Activated T-cell treated with anti-CD3 and anti-CD28 coated beads, Interleukin-2, amount 50 U/mL, for 72 hours (primary cell): ENCODE measurements around the gene FABP2. TPM values are rescaled to one million over a fixed set of nuclear protein-coding genes. Genes with fewer than 3 reads are reported as not detected.
"Not testable (repeated sequence)": the region's sequence is repeated elsewhere in the genome, so short reads cannot be mapped to it uniquely, and the experiment has no call there.

Source experiments
- ATAC-seq, 2 donors: fragments of 150-1000 bp; cut with Tn5 transposase; replicated peaks in 1 of 2; 2 replicates each; pipeline ENCODE4 v1.10.0; 2021; ENCODE audit warnings: moderate library complexity in 2 of 2, mild to moderate bottlenecking in 1 of 2
- DNase-seq, 2 donors: peaks; one replicate each; pipeline ENCODE4 v3.0.0; 2021 to 2022; ENCODE audit warnings: mixed read lengths in 1 of 2
- H3K27ac Mint-ChIP-seq: one replicate; pipeline ENCODE4 v1.8.0; 2022; ENCODE audit warnings: mild to moderate bottlenecking, moderate library complexity, mixed read lengths
- H3K27me3 Mint-ChIP-seq: one replicate; pipeline ENCODE4 v1.8.0; 2022; ENCODE audit warnings: low read depth, mixed read lengths
- H3K36me3 Mint-ChIP-seq, 2 donors: one replicate each; pipeline ENCODE4 v1.8.0; 2022; ENCODE audit warnings: mixed read lengths in 2 of 2, mild to moderate bottlenecking in 1 of 2; ENCODE audit not compliant: insufficient read depth in 2 of 2
- H3K4me1 Mint-ChIP-seq: one replicate; pipeline ENCODE4 v1.8.0; 2022; ENCODE audit warnings: low read depth, mixed read lengths
- H3K4me3 Mint-ChIP-seq, 2 donors: one replicate each; pipeline ENCODE4 v1.8.0; 2022; ENCODE audit warnings: mild to moderate bottlenecking in 2 of 2, mixed read lengths in 2 of 2, moderate library complexity in 2 of 2
- H3K9me3 Mint-ChIP-seq, 2 donors: one replicate each; pipeline ENCODE4 v1.8.0; 2022; ENCODE audit warnings: mixed read lengths in 2 of 2
- total RNA-seq, 2 donors: library from RNA; stranded (reverse); gene quantifications; one replicate each; pipeline ENCODE4 v1.2.3, GENCODE V29; 2022

Gene FABP2
- total RNA-seq, 2 donors from 2014 or later = not detected

DNA sequence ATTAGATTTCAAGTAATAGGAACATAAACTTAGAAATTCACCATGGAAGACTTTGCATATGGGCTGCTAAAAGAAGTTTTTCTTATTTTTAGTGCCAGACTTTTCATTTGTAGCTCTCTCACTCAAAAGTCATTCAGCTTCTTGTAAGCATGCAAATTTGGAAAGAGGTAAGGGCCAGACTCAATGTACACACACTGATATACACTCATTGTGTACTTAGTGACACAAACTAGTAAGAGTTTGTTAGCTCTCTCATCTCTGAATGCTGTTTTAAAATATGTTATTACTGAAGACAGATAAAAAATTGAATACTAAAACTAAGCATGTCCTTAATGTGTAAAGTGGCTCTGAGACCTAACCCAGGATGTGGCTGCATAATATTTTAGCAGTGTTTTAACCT is 18.0 kb upstream of the FABP2 start:
- not testable (repeated sequence) for DNase-seq, H3K9me3 Mint-ChIP-seq, H3K4me1 Mint-ChIP-seq, H3K27me3 Mint-ChIP-seq, ATAC-seq, H3K4me3 Mint-ChIP-seq, H3K27ac Mint-ChIP-seq, H3K36me3 Mint-ChIP-seq

DNA sequence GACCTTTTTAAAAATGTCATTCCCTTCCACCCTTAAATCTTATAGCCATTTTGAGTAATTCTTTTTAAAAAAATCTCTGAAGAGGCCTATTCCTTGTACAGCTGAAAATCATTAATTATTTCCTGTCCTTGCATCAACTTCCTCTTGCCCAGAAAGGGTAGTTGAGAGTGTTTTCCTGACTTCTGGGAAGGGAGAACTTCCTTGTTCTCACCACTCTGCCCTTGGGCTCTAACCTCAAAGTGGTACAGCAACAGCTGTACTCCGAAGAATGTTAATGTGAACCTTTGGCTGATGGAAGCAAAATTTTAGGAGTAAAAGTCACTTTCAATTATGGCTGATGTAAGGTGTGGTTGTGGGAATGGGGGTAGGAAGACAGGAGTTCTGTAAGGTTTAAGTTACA is 15.1 kb upstream of the FABP2 start:
- Mint-ChIP-seq H3K4me1 (no peaks in the 10 kb centered on the region), H3K4me3 (no peak overlapping the region)
- no peak for ATAC-seq

DNA sequence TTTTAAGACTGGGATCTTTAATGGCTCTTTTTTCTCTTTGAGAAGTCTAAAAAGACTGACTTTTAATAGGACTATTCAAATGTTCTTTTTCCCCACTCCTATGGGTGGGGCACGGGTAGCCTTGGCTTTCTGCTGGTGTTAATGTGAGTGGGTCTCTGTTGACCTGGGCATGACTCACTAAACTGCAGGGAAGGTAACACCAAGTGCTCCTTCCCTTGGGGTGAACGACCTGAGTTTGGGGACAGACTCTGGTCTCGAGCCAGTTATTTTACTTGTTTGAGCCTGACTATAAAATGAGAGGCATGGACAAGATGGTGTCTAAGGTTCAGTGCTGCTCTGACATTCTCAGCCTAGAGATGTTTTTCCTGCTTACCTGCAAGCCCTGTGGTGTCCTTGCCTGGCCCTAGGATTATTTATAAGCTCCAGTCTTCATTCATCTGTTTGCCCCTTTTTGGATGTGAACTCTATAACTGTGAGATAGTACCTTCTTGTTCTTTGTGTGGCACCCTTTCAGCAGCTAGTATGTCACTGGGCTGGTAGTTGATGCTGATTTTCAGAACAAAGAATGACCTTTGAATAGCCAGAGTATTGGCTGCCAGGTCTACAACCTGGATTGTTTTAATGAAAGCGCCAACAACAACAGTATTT is 14.5 kb upstream of the FABP2 start:
- H3K4me1 Mint-ChIP-seq, H3K27ac Mint-ChIP-seq, H3K4me3 Mint-ChIP-seq, ATAC-seq, H3K9me3 Mint-ChIP-seq, H3K27me3 Mint-ChIP-seq, DNase-seq, H3K36me3 Mint-ChIP-seq: not testable (repeated sequence)

More for the DNA sequence above, 15.1 kb upstream of the FABP2 start:
- Mint-ChIP-seq H3K36me3 (no peaks in the 10 kb centered on the region), H3K27me3 (no peaks in the 10 kb centered on the region), H3K27ac (no peak overlapping the region), H3K9me3 (no peaks in the 10 kb centered on the region)
- DNase-seq = no peak

DNA sequence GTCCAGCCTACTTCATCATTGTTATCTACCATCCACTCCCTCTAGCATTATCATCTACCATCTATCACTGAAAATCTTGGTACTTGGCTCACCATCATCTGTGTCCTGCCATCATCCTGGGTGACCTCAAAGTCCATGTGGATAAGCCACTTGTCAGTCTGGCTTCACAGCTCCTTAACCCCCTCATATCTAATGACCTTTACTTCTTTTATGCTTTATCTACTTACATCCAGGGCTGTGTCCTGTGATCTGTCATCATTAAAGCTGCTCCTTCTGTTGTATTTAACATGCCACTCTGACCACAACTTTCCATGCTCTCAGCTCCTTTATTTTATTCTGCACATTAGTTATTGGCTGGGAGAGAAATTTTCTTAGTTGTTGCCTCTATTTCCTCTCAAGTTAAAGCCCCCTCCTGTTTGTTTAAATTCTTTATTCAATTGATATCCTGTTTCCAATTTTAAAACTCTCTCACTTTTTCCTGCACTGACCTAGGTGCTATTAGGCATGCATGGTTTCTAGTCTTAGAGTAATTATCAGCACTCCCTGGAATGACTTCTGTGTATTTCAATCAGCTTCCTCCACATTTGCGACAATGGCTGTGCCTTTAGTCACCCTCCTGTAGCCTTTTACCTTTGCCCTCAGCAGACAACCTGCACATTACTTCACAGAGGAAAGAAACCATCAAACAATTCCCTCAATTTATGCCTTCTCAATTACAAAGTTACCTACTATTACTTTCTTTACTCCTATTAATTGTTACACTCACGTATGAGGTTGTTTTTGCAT is 8.1 kb upstream of the FABP2 start:
- no peak for ATAC-seq
- Mint-ChIP-seq H3K36me3 (no peaks in the 10 kb centered on the region), H3K4me1 (no peaks in the 10 kb centered on the region), H3K27me3 (no peaks in the 10 kb centered on the region), H3K4me3 (no peak overlapping the region), H3K9me3 (no peaks in the 10 kb centered on the region), H3K27ac (no peak overlapping the region)
- no peak for DNase-seq

DNA sequence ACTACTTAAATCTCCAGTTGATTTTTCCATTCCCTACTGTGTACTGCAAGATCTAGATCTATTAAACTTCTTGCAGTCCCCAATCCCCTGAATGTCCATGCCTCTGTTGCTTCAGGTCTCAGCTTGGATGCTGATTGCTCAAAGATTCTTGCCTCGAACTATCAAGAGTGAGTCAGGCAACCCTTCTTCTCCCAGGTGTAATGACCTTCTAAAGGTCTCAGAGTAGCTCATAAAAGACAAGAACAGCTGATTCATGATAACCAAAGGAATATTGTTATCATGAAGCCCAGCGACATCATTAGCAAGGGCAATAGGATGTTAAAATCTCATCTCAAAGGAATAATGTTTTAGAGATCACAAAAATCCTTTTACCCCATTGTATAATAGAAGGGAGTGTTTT is 6.8 kb upstream of the FABP2 start:
- no peak overlapping the region for H3K4me3 Mint-ChIP-seq
- H3K27me3 Mint-ChIP-seq = no peaks in the 10 kb centered on the region
- H3K27ac Mint-ChIP-seq = no peak overlapping the region
- no peaks in the 10 kb centered on the region for H3K36me3 Mint-ChIP-seq
- no peak for DNase-seq
- ATAC-seq = no peak
- no peaks in the 10 kb centered on the region for H3K9me3 Mint-ChIP-seq
- no peaks in the 10 kb centered on the region for H3K4me1 Mint-ChIP-seq

DNA sequence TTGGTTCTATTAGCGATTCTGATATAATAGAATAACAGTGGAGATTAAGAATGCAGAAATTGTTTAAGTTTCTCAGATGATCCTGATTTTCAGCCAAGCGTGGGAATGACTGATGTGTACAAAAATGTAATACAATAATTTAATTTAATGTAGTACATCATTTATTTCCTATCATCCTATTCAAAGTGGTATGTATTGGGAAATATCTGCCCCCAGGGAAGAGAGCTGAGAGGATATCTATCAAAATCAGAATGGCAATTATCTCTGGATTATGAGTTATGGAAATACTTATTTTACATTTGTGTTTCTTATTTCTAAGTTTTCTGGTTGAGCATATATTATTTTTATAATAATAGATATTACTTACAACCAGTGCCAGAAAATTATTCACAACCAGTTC is 3.9 kb downstream of the FABP2 start:
- DNase-seq (no peak), ATAC-seq (no peak)
- H3K27me3 Mint-ChIP-seq = peaks cover 10% of the 10 kb centered on the region

DNA sequence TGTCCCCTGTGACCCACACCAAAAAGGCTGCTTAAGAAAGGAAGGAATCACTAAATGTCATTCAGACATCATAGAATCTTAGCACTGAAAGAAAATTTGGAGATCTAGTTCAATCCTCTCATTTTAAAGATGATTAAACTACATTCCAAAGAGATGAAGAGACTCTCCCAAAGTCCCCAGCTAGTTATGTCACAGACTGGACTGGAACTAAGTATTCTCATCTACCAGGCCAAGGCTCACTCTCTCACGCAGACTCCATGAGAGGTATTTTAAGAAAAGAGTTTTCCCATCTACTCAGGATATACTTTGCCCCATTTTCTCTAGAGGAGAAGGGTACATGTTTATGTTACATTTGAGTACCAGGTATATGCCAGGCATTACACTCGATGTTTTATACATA is 6.9 kb downstream of the FABP2 start:
- DNase-seq = no peak
- no peaks in the 10 kb centered on the region for H3K4me1 Mint-ChIP-seq
- H3K36me3 Mint-ChIP-seq = no peaks in the 10 kb centered on the region
- no peaks in the 10 kb centered on the region for H3K9me3 Mint-ChIP-seq
- no peak for ATAC-seq
- peaks cover 12% of the 10 kb centered on the region for H3K27me3 Mint-ChIP-seq
- H3K27ac Mint-ChIP-seq = no peak overlapping the region
- no peak overlapping the region for H3K4me3 Mint-ChIP-seq

More for the DNA sequence above, 3.9 kb downstream of the FABP2 start:
- no peaks in the 10 kb centered on the region for H3K4me1 Mint-ChIP-seq
- no peaks in the 10 kb centered on the region for H3K36me3 Mint-ChIP-seq
- no peak overlapping the region for H3K4me3 Mint-ChIP-seq
- H3K9me3 Mint-ChIP-seq = no peaks in the 10 kb centered on the region
- H3K27ac Mint-ChIP-seq = no peak overlapping the region

DNA sequence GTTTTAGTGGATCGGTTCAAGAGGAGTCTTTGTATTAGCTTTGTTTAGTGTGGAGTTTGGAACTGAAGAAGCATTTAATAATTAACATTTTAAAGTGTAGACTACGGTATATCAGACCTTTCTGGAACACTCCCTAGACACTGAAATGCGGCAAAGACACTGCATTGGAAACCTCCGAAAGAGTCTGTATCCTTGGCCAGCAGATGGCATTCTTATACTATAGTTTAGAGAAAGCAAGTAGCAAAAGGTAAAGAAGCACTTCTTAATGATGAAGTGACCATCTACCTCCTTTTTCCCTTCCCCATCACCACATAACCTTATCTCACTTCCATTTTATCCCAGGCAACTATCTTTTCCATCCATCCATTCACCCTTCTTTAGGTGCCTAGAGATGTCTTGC is 7.6 kb downstream of the FABP2 start:
- DNase-seq = peak; percentile 13 to 24
- no peak overlapping the region for H3K4me3 Mint-ChIP-seq
- no peaks in the 10 kb centered on the region for H3K36me3 Mint-ChIP-seq
- peaks cover 12% of the 10 kb centered on the region for H3K27me3 Mint-ChIP-seq
- peak; percentile 54 to 73 for ATAC-seq
- no peaks in the 10 kb centered on the region for H3K4me1 Mint-ChIP-seq
- H3K9me3 Mint-ChIP-seq = no peaks in the 10 kb centered on the region
- no peak overlapping the region for H3K27ac Mint-ChIP-seq

DNA sequence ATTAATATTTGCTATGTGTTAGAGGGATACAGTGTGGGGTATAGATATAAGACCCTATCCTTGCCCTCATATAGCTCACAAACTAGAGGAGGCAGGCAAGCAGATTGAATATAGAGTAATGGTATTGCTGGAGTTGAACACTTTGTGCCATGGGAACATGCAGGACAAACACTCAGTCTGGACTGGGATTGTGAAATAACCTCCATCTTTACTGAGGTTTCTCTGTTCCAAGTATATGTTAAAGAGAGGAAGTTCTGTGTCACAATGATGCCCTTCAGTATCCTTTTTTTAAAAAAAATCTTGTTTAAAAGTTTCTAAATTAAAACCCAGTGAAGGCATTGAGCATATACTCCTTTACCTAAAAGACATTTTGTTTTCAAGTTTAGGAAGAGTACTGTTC is 8.7 kb downstream of the FABP2 start:
- ATAC-seq (no peak), DNase-seq (no peak)
- Mint-ChIP-seq H3K9me3 (no peaks in the 10 kb centered on the region), H3K4me3 (no peak overlapping the region), H3K36me3 (no peaks in the 10 kb centered on the region), H3K27me3 (peaks cover 12% of the 10 kb centered on the region), H3K27ac (no peak overlapping the region), H3K4me1 (no peaks in the 10 kb centered on the region)

DNA sequence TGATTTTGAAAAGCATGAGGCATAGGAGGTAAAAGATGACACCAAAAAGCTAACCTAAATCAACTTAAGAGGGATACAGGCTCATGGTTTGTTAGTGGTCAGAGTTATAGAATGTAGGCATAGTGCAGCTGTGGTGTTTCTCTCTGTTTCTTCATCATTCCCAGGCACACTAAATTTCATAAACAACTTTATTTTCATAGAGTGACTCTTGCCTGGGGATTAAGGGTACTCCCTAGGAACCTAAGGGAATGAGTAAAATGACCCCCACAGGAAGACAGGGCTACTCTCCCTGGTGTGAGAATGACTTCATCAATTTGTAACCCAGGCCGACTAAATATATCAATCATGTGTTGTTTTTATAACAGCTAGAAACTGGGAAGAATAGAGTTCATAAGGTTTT is 11.1 kb downstream of the FABP2 start:
- Mint-ChIP-seq H3K36me3 (no peaks in the 10 kb centered on the region), H3K4me3 (no peak overlapping the region), H3K9me3 (no peaks in the 10 kb centered on the region), H3K27ac (no peak overlapping the region), H3K27me3 (peaks cover 12% of the 10 kb centered on the region), H3K4me1 (no peaks in the 10 kb centered on the region)
- ATAC-seq (no peak), DNase-seq (no peak)

DNA sequence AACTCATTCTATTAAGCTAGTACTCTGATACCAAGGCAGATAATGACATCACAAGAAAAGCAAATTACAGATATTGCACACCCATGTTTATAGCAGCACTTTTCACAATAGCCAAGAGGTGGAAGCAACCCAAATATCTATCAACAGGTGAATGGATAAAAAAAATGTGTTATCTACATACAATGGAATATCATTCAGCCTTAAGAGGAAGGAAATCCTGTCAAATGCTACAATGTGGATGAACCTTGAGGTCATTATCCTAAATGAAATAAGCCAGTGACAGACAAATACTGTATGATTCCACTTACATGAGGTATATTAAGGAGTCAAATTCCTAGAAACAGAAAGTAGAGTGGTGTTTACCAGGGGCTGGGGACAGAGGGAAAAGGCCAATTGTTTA is 14.3 kb downstream of the FABP2 start:
- Mint-ChIP-seq H3K36me3 (no peaks in the 10 kb centered on the region), H3K9me3 (no peaks in the 10 kb centered on the region), H3K27ac (peak overlapping the region; percentile 5), H3K27me3 (peaks cover 6% of the 10 kb centered on the region), H3K4me3 (no peak overlapping the region), H3K4me1 (no peaks in the 10 kb centered on the region)
- ATAC-seq (no peak), DNase-seq (no peak)

DNA sequence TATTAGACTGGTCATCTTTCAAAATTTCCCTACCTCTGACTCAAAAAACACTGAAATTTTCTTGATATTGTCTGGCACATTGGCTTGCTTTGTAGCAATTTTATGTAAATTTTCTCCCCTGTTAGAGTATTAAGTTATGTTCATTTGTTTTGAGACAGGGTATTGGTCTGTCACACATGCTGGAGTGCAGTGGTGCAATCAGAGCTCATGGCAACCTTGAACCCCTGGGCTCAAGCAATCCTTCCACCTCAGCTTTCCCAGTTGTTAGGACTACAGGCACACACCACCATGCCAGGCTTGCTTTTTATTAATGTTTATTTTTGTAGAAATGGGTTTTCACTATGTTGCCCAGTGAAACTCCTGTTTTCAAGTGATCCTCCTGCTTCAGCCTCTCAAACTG is 17.5 kb downstream of the FABP2 start:
- ATAC-seq = no peak
- Mint-ChIP-seq H3K4me1 (peaks cover 5% of the 10 kb centered on the region), H3K27me3 (peaks cover 6% of the 10 kb centered on the region), H3K27ac (no peak overlapping the region), H3K36me3 (peaks cover 5% of the 10 kb centered on the region in 2 donors), H3K4me3 (no peak overlapping the region), H3K9me3 (no peaks in the 10 kb centered on the region)
- DNase-seq = no peak

DNA sequence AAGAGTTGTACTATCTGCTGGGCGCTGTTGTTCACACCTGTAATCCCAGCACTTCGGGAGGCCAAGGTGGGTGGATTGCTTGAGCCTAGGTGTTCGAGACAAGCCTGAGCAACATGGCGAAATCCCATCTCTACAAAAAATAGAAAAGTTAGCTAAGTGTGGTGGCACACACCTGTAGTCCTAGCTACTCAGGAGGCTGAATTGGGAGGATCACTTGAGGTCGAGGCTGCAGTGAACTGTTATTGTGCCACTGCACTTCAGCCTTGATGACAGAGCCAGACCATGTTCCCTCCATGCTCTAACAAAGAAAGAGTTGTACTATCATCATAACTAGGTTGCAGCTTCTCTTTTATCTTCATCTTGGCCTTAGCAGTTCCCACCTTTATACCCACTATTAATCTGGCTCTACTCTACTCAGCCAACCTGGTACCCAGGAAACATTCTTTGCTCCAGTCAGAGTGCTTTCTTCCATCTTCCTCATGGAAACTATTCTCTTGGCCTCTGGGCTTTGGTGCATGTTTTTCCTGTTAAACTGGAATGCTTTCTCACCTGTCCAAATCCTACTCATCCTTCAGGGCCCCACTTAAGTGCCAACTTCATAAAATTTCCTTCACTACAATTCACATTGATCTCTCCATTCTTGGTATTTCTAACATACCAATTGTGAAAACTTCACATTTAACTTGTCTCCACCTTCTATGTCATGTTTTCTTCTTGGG is 18.2 kb downstream of the FABP2 start:
- Mint-ChIP-seq H3K9me3 (no peaks in the 10 kb centered on the region), H3K27ac (no peak overlapping the region), H3K27me3 (peaks cover 6% of the 10 kb centered on the region), H3K4me1 (peaks cover 12% of the 10 kb centered on the region), H3K36me3 (peaks cover 5 to 10% of the 10 kb centered on the region in 2 donors), H3K4me3 (no peak overlapping the region)
- ATAC-seq = no peak
- no peak for DNase-seq
